Activated gamma-delta T cell (primary cell): ENCODE results near the gene ADORA2B.
"Not testable (repeated sequence)": the region's sequence is repeated elsewhere in the genome, so short reads cannot be mapped to it uniquely, and the experiment has no call there.

ENCODE experiments used
- DNase-seq: peaks from one replicate; lab custom pipeline; 2025; lab: John Stamatoyannopoulos, UW

Gene ADORA2B

GRCh38 chr17:15922586-15922985 lies 22.3 kb upstream of the ADORA2B start:
- DNase-seq, result no peak

GRCh38 chr17:15926039-15926740 lies 18.7 kb upstream of the ADORA2B start:
- no peak for DNase-seq

GRCh38 chr17:15928286-15928785 lies 16.6 kb upstream of the ADORA2B start:
- DNase-seq, result no peak

- DNase-seq, result no peak
These were observed 15.0 kb upstream of the ADORA2B start for GRCh38 chr17:15929941-15930340.

- no peak for DNase-seq
These were observed 14.5 kb upstream of the ADORA2B start for GRCh38 chr17:15930426-15930825.

DNA sequence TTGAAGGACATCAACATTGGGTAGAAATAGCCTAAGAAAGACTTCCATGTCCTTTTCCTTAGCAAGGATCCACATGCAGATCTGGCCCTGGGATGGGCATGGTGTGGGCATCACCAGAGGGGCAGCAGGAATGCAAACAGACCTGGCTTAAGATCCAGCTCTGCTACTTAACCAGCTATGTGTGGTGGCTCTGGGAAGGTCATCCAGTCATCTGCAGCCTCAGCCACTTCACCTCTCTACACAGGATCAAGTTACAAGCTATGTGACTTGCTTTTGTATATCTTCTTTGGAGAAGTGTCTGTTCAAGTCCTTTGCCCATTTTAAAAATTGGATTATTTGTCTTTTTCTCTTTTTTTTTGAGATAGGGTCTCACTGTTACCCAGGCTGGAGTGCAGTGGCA lies 13.5 kb upstream of the ADORA2B start:
- no peak for DNase-seq

- no peak for DNase-seq
These were observed 10.1 kb upstream of the ADORA2B start for GRCh38 chr17:15934866-15935265.

DNA sequence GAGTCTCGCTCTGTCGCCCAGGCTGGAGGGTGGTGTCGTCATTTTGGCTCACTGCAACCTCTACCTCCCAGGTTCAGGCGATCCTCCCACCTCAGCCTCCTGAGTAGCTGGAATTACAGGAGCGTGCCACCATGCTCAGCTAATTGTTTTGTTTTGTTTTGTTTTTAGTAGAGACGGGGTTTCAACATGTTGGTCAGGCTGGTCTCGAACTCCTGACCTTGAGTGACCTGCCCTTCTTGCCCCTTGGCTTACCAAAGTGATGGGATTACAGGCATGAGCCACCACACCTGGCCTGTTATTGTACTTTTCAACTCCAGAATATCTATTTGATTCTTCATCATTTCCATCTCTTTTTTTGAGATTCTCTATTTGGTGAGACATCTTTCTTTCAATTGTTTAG lies 9.0 kb upstream of the ADORA2B start:
- no peak for DNase-seq

DNA sequence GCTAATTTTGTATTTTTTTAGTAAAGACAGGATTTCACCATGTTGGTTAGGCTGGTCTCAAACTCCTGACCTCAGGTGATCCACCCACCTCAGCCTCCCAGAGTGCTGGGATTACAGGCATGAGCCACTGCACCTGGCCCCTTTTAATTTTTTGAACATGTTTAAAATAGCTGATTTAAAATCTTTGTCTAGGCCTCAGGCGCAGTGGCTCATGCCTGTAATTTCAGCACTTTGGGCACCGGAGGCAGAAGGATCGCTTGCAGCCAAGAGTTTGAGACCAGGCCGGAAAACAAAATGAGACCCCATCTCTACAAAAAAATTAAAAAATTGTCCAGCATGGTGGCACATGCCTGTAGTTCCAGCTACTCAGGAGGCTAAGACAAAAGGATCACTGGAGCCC lies 8.4 kb upstream of the ADORA2B start:
- DNase-seq, result not testable (repeated sequence)

GRCh38 chr17:15941781-15942180 lies 3.1 kb upstream of the ADORA2B start:
- no peak for DNase-seq

DNA sequence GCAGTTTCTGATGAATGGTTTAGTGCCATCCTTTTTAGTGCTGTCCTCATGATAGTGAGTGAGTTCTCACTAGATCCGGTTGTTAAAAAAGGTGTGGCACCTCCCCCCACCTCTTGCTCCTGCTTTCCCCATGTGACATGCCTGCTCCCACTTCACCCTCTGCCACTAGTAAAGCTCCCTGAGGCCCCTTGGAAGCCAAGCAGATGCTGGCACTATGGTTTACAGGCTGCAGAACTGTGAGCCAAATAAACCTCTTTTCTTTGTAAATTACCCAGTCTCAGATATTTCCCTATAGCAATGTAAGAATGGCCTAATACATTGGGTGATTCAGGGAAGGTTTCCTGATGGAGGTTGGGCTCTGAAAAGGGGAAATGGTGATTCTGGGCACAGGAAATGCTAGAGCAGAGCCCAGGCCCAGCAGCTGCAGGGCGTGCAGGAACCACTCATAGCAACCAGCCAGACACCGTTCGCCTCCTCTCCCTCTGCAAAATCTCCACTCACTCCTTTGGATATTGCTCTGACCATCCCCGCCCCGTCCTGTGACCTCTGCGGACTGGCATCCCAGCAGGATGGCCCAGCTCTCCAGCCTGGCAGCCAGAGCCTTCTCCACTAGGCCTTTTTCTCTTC lies 2.6 kb upstream of the ADORA2B start:
- no peak for DNase-seq

DNA sequence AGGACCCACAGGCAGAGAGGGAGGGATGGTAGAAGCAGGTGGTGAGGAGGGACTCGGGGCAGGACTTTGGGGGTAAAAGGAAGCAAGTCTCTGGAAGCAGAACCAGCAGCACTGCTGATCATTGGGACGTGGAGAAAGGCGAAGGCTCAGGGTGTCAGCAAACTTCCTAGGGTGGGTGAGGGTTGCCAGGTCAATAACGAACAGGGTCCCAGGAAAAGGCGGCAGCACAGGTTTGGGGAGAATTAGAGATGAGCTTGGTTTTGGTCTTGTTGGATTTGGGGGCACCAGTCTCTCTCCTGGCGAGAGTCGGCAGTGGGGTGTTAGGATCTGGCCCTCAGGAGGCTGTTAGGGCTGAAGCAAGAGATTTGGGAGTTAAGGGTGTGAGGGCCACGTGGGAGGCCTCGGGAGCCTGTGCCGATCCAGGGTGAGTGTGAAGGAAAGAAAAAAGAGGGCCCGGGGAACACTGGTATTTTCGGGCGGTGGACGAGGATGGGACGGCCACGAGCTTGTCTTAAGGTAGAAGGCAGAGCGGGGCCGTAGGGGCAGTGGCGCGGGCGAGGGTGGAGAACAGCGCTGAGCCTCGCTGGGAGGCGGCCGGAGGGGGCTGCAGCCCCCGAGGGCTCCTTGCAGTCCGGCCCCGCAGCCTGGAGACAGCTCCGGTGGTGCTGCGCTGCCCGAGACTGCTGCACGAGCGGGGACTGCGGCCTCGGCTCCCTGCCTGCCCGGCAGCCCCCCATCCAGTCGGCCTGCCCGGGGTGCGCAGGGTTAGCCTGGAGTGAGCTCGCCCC lies 765 bp upstream of the ADORA2B start:
- no peak for DNase-seq

- DNase-seq, result no peak
These were observed 729 bp downstream of the ADORA2B start for GRCh38 chr17:15945527-15946191.

DNA sequence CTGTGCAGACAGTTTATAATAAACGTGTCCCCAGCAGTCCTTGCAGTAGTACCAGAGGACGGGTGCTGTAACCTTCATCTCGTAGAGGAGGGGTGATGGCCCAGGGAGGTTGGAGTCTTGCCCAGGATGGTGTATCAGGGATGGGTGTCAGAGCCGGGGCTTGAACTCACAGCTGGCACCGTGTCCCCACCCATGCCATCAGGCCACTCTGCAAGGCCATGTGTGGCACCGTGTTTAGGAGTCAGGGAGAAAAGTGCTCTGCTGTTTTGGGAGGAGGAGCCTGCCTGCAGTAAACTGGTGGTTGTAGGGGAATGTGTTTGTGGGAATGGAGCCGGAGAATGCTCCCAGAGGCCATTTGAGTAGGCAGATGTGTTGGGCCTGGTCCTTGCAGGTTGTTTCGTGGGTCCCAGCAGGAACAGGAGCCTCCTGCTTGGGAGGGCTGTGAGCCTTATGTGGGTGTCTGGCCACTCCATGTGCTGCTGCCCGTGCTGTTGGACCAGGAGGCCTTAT lies 1.7 kb downstream of the ADORA2B start:
- DNase-seq, result no peak

DNA sequence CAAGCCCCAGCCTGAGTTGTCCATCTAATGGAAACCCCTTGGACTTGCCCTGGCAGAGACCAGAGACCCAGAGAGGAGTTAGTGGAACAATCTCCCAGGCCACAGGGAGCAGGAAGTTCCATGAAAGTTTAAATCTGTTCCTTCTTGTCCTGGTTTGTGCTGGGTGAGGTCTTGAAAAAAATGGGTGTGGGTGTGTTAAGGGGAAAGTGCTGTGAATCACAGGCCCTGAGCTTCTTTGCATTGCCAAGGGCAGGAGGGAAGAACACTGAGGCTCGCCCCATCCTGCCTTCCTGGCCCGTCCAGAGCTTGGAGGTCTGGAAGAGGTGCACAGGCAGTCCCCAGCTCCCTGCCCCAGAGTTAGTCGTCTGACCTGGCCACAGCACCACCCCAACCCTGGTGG lies 2.3 kb downstream of the ADORA2B start:
- DNase-seq, result no peak

GRCh38 chr17:15947976-15948752 lies 3.2 kb downstream of the ADORA2B start:
- no peak for DNase-seq

GRCh38 chr17:15951368-15952047 lies 6.6 kb downstream of the ADORA2B start:
- DNase-seq, result no peak

GRCh38 chr17:15952048-15952532 lies 7.2 kb downstream of the ADORA2B start:
- DNase-seq, result no peak

DNA sequence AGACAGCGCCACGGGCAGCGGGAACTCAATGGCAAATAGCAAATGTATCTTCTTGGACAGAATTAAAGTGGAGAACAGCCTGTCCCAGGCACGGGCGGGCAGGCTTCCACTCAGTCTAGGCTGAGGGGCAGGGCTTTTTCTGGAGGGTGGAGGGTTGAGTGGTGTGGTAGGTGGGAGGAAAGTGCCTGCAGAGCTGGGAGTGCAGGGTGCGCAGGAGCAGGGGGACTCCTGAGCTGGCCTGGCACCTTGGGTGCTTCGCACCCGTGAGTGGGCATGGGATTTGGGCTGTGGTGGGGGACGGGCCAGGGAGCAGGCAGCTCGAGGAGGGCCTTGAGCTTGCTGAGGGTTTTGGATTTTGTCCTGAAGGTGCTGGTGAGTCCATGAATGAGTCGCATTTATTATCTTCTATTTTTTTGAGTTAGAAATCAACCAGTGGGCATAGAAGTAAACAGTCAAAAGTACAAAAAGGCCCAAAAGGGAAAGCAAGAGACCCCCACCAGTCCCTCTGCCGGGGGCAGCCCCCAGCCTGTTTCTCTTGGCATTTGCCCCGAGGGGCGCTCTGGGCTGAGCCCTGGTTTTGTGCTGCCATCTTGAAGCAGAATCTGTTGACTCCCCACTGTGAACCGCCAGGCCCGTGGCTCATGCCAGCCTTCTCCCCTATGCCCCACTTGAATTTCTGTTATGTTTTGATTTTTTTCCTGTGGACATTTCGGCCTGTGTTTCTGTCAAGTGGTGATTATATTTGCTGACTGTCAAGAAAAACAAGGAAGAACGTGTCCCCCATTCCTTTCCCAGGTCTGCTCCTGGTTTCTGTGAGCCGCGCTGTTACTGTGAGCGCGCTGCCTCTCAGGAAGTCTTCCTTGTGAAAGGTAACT lies 8.2 kb downstream of the ADORA2B start:
- no peak for DNase-seq

DNA sequence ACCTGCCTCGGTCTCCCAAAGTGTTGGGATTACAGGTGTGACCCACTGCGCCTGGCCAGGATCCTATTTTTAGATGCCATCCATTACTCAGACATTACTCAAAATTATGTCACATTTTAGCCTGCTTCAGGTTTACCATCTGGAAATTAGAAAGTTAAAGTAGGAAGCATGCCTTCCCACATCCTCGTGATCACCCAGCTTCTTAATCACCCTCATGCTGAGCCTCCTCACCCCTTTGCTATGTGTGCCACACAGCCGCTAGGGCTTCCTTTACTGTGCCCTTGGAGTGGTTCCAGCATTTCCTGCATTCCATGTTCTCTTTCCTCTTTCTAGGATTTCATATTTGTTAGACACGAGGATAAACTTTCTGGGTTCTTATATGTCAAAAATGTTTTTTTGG lies 9.3 kb downstream of the ADORA2B start:
- DNase-seq, result no peak
